Endothelial cell of umbilical vein (primary cell): ENCODE measurements around the gene STRN3. TPM values are rescaled to one million over a fixed set of nuclear protein-coding genes. Genes with fewer than 3 reads are reported as not detected.

ENCODE experiments used
- BruUV-seq: library from RNA; stranded (reverse); fragments of 400-500 nt; replicated peaks from 2 replicates; lab custom pipeline; 2021; lab: Mats Ljungman, UMichigan
- CTCF ChIA-PET: fragments of 300-600, 350-600 bp; sonication (Branson Sonifier 250); formaldehyde crosslinking; loops from one replicate; lab custom pipeline; 2021; ENCODE audit warnings: antibody characterized with exemption, inconsistent platforms; lab: Charles Lee
- POLR2A ChIA-PET: fragments of 300-600, 350-600 bp; sonication (Branson Sonifier 250); formaldehyde crosslinking; loops from one replicate; lab custom pipeline; 2021; ENCODE audit warnings: antibody characterized with exemption, inconsistent platforms; lab: Charles Lee
- DNase-seq: peaks from one replicate; pipeline ENCODE4 v3.0.0-alpha.2; 2011; ENCODE audit warnings: low read depth, low spot score
- FAIRE-seq: peaks from 2 replicates; lab custom pipeline; 2011; peaks lifted over from hg19 to GRCh38; lab: Jason Lieb, UNC
- H2AFZ ChIP-seq: 2 replicates; pipeline ENCODE4 v1.6.0; 2012; ENCODE audit warnings: low read depth, low read length, control low read depth, inconsistent platforms
- H3K27ac ChIP-seq: 2 replicates; pipeline ENCODE4 v1.5.1; 2011; ENCODE audit warnings: low read depth, mild to moderate bottlenecking, control low read depth, low read length, moderate library complexity; ENCODE audit not compliant: insufficient read depth
- H3K27me3 ChIP-seq, 2 experiments: 2 replicates each; pipeline versions ENCODE4 v1.6.0 to v1.6.1; 2011; ENCODE audit warnings: low read length in 2 of 2, mixed read lengths in 1 of 2; ENCODE audit not compliant: control insufficient read depth in 2 of 2, insufficient read depth in 2 of 2
- H3K36me3 ChIP-seq, 2 experiments: 2 replicates in 1 of 2; 3 replicates in 1 of 2; pipeline ENCODE4 v1.5.1; 2011; ENCODE audit warnings: low read length in 2 of 2, mild to moderate bottlenecking in 1 of 2, moderate library complexity in 1 of 2; ENCODE audit not compliant: control insufficient read depth in 2 of 2, insufficient read depth in 2 of 2; ENCODE audit errors: extremely low read depth in 1 of 2
- H3K4me1 ChIP-seq: 3 replicates; pipeline ENCODE4 v1.5.1; 2011; ENCODE audit warnings: mild to moderate bottlenecking, low read length; ENCODE audit not compliant: control insufficient read depth, insufficient read depth; ENCODE audit errors: extremely low read depth
- H3K4me2 ChIP-seq: 2 replicates; pipeline ENCODE4 v1.6.1; 2011; ENCODE audit warnings: low read length, control low read depth, mixed read lengths; ENCODE audit not compliant: insufficient read depth
- H3K4me3 ChIP-seq, 3 experiments: fragments of 200-600 bp in 1 of 3; sonication (generic), shearing (Covaris generic) in 1 of 3; replicated peaks in 1 of 3; 2 replicates each; pipeline ENCODE4 v1.5.1; 2011 to 2016; ENCODE audit warnings: control low read depth in 3 of 3, low read length in 3 of 3, mild to moderate bottlenecking in 2 of 3, inconsistent platforms in 1 of 3, low read depth in 1 of 3, moderate library complexity in 1 of 3; ENCODE audit not compliant: insufficient read depth in 1 of 3
- H3K79me2 ChIP-seq: 2 replicates; pipeline ENCODE4 v1.6.0; 2012; ENCODE audit warnings: low read length, inconsistent platforms; ENCODE audit not compliant: control insufficient read depth, insufficient read depth
- H3K9ac ChIP-seq: replicated peaks from 2 replicates; pipeline ENCODE3; 2011; ENCODE audit warnings: low read length, control low read depth; ENCODE audit not compliant: insufficient read depth; ENCODE audit errors: extremely low read depth
- H3K9me1 ChIP-seq: replicated peaks from 3 replicates; pipeline ENCODE4 v1.6.0; 2011; ENCODE audit warnings: mild to moderate bottlenecking, low read length; ENCODE audit not compliant: control insufficient read depth, insufficient read depth; ENCODE audit errors: extremely low read depth
- H3K9me3 ChIP-seq: replicated peaks from 2 replicates; pipeline ENCODE4 v1.5.1; 2012; ENCODE audit warnings: low read length, inconsistent platforms; ENCODE audit not compliant: control insufficient read depth, insufficient read depth
- H4K20me1 ChIP-seq: replicated peaks from 2 replicates; pipeline ENCODE3; 2011; ENCODE audit warnings: mild to moderate bottlenecking, low read length; ENCODE audit not compliant: control insufficient read depth, insufficient read depth; ENCODE audit errors: extremely low read depth
- CTCF ChIP-seq, 2 donors: IDR thresholded peaks; 1 replicate in 1 of 2; 2 replicates in 1 of 2; pipeline ENCODE4 v1.5.1; 2011; ENCODE audit warnings: low read length in 2 of 2, mild to moderate bottlenecking in 2 of 2, moderate library complexity in 2 of 2, control low read depth in 1 of 2, inconsistent platforms in 1 of 2, low read depth in 1 of 2; ENCODE audit not compliant: insufficient read depth in 1 of 2; ENCODE audit errors: extremely low read depth in 1 of 2
- EZH2 ChIP-seq: IDR thresholded peaks from 2 replicates; pipeline ENCODE4 v1.6.1; 2012; ENCODE audit warnings: borderline replicate concordance, low read depth, mild to moderate bottlenecking, moderate library complexity, low read length, inconsistent platforms; ENCODE audit not compliant: severe bottlenecking
- FOS ChIP-seq: IDR thresholded peaks from 2 replicates; pipeline ENCODE4 v1.6.1; 2011; ENCODE audit warnings: mild to moderate bottlenecking, low read length, moderate library complexity, borderline replicate concordance; ENCODE audit not compliant: insufficient read depth
- GATA2 ChIP-seq: IDR thresholded peaks from 2 replicates; pipeline ENCODE4 v1.7.0; 2011; ENCODE audit warnings: low read depth, mild to moderate bottlenecking, moderate library complexity, mixed read lengths, low read length; ENCODE audit not compliant: insufficient read length, insufficient read depth
- JUN ChIP-seq: IDR thresholded peaks from 2 replicates; pipeline ENCODE4 v1.6.1; 2011; ENCODE audit warnings: borderline replicate concordance, low read depth; ENCODE audit not compliant: insufficient read length, insufficient read depth
- MYC ChIP-seq: IDR thresholded peaks from one replicate; pipeline ENCODE4 v1.6.1; 2011; ENCODE audit warnings: mild to moderate bottlenecking, low read depth, low read length
- POLR2A ChIP-seq: IDR thresholded peaks from 2 replicates; pipeline ENCODE4 v1.6.1; 2012; ENCODE audit warnings: low read depth, mild to moderate bottlenecking, control low read depth, low read length
- POLR2AphosphoS5 ChIP-seq: IDR thresholded peaks from 2 replicates; pipeline ENCODE4 v1.6.1; 2012; ENCODE audit warnings: low read depth, mild to moderate bottlenecking, control low read depth, low read length, moderate library complexity; ENCODE audit not compliant: insufficient read depth
- dilution Hi-C: fragments of 300-500 bp; cut with MboI; formaldehyde crosslinking; loops from one replicate; pipeline ENCODE4 v1.15.0; 2019; ENCODE audit warnings: low sequenced_read_pairs; ENCODE audit not compliant: extremely low pct_ligation_motif_present
- intact Hi-C: fragments of 100-400 bp; cut with micrococcal nuclease; formaldehyde crosslinking; loops from one replicate; pipeline ENCODE4 v1.10.0; 2022
- polyA plus RNA-seq, 4 experiments: library from polyadenylated mRNA; depleted of rRNA in 3 of 4; stranded (reverse) in 3 of 4; unstranded in 1 of 4; fragments of >200 nt; gene quantifications; 2 replicates each; pipeline versions ENCODE4 v1.2.1 to v1.2.3, GENCODE V29; 2011 to 2012; ENCODE audit warnings: missing spikeins in 1 of 4
- total RNA-seq: library from RNA; stranded (reverse); gene quantifications from 2 replicates; pipeline ENCODE4 v1.2.3, GENCODE V29; 2021
- TF ChIP-seq, protein P1 (sequence below): IDR thresholded peaks from 2 replicates; pipeline ENCODE4 v1.6.1; 2011; ENCODE audit not compliant: insufficient read depth, insufficient read length

Gene STRN3
- total and polyA plus RNA-seq, 2 donors (not counting 3 experiments of a cell fraction or from before 2014, with no cell fraction given), result 8.4 to 35.1 TPM

DNA sequence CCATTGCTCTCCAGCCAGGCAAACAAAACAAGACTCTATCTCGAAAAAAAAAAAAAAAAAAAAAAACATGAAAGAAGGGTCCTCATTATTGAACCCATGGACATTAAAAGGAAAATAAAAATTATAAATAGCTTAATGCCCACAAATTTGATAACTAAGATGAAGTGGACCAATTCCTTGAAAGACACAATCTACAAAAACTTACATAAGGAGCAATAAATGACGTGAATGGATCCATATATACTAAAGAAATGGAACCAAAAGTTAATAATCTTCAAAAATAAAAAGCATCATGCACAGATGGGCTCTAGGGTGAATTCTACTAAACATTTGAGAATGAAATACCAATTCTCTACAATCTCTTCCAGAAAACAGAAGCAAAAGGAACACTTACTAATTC, 48.4 kb downstream of the STRN3 start:
- Histone ChIP-seq H3K9ac (no peak overlapping the region), H3K9me1 (no peaks in the 10 kb centered on the region), H3K27me3 (no peaks in the 10 kb centered on the region), H3K4me3 (no peak overlapping the region), H4K20me1 (peaks cover 14% of the 10 kb centered on the region), H2AFZ (no peak overlapping the region), H3K27ac (no peak overlapping the region), H3K4me1 (peaks cover 3% of the 10 kb centered on the region), H3K4me2 (no peak overlapping the region), H3K79me2 (peaks cover 83% of the 10 kb centered on the region), H3K9me3 (no peaks in the 10 kb centered on the region), H3K36me3 (no peaks in the 10 kb centered on the region)
- intact Hi-C loops (no loop called here), dilution Hi-C loops (no loop called here)
- CTCF ChIA-PET, result interaction anchor here (0.9 to 5.5 kb wide), 2 partner anchors 61 to 106 kb away, joined by 4 to 28 read pairs; no protein-coding TSS in a partner anchor
- no TSS peak for BruUV-seq
- POLR2A ChIA-PET, result no interaction called here
- DNase-seq, result no peak
- no peak for TF ChIP-seq FOS
- TF ChIP-seq GATA2, result no peak
- no peak for FAIRE-seq

DNA sequence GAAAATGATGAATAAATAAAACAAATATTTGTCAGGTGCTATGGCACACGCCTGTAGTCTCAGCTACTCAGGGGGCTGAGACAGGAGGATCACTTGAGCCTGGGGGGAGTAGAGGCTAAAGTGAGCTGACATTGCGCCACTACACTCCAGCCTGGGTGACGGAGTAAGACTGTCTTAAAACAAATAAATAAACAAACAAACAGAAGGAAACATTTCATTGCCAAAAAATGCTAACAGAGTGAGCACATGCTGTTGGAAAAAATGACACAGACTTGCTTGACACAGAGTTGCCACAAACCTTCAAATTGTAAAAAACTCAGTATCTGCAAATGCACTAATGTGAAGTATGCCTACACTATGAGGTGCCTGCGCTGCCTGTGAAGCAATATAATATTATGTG, 51.6 kb downstream of the STRN3 start:
- intact Hi-C loops (no loop called here), dilution Hi-C loops (no loop called here)
- Histone ChIP-seq H3K4me3 (no peak overlapping the region), H3K9me3 (no peaks in the 10 kb centered on the region), H3K4me2 (no peak overlapping the region), H3K27me3 (no peaks in the 10 kb centered on the region), H3K36me3 (no peaks in the 10 kb centered on the region), H3K79me2 (peaks cover 93% of the 10 kb centered on the region), H3K9me1 (no peaks in the 10 kb centered on the region), H2AFZ (no peak overlapping the region), H3K27ac (no peak overlapping the region), H3K9ac (no peak overlapping the region), H4K20me1 (peaks cover 12% of the 10 kb centered on the region), H3K4me1 (peaks cover 3% of the 10 kb centered on the region)
- POLR2A ChIA-PET, result no interaction called here
- no TSS peak for BruUV-seq
- FAIRE-seq, result no peak
- no peak for TF ChIP-seq JUN
- no peak for TF ChIP-seq MYC
- TF ChIP-seq, protein P1, sequence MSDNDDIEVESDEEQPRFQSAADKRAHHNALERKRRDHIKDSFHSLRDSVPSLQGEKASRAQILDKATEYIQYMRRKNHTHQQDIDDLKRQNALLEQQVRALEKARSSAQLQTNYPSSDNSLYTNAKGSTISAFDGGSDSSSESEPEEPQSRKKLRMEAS, result no peak
- TF ChIP-seq POLR2AphosphoS5, result no peak
- TF ChIP-seq GATA2, result no peak
- no peak for TF ChIP-seq POLR2A
- no peak for TF ChIP-seq CTCF (IDR thresholded peaks at IDR 0.05; ENCODE audit: extremely low read depth in 1 of 2, insufficient read depth in 1 of 2, low read depth in 1 of 2, low read length in 2 of 2)
- no peak for TF ChIP-seq FOS
- no peak for TF ChIP-seq EZH2
- CTCF ChIA-PET, result interaction anchor here (0.7 kb wide), 1 partner anchor 35 kb away, joined by 3 read pairs; no protein-coding TSS in a partner anchor
- DNase-seq, result peak; percentile 32
